ENCODE data around the gene RCBTB1.

GRCh38 chr13:49540552-49540951, 44.8 kb downstream of the RCBTB1 start:
- no peak for TF ChIP-seq EP300 (IDR thresholded peaks at IDR 0.05)
- TF ChIP-seq CTCF (IDR thresholded peaks at IDR 0.05) = no peak
- TF ChIP-seq POLR2A (IDR thresholded peaks at IDR 0.05) = no peak
